Fibroblast of lung (primary cell): ENCODE results near the gene ACO1. TPM values are rescaled to one million over a fixed set of nuclear protein-coding genes. Genes with fewer than 3 reads are reported as not detected.
A peak's percentile ranks its signal among the peaks of the same experiment; 100 is the strongest.
"Not testable (repeated sequence)": the region's sequence is repeated elsewhere in the genome, so short reads cannot be mapped to it uniquely, and the experiment has no call there.

Source experiments
- DNase-seq, 2 donors: peaks; one replicate each; pipeline versions ENCODE4 v3.0.0 to v3.0.0-alpha.2; 2010; ENCODE audit warnings: low read depth in 2 of 2
- H2AFZ ChIP-seq: 2 replicates; pipeline ENCODE4 v1.5.1; 2012; ENCODE audit warnings: low read length, control low read depth, inconsistent platforms
- H3K27ac ChIP-seq: 2 replicates; pipeline ENCODE4 v1.5.1; 2011; ENCODE audit warnings: low read length, control low read depth; ENCODE audit not compliant: insufficient read depth
- H3K27me3 ChIP-seq: 2 replicates; pipeline ENCODE4 v1.5.1; 2011; ENCODE audit warnings: mild to moderate bottlenecking, low read length; ENCODE audit not compliant: control insufficient read depth, insufficient read depth
- H3K36me3 ChIP-seq: 2 replicates; pipeline ENCODE4 v1.5.1; 2011; ENCODE audit warnings: low read length; ENCODE audit not compliant: control insufficient read depth, insufficient read depth
- H3K4me1 ChIP-seq: 2 replicates; pipeline ENCODE4 v1.5.1; 2011; ENCODE audit warnings: low read length; ENCODE audit not compliant: control insufficient read depth, insufficient read depth; ENCODE audit errors: extremely low read depth
- H3K4me2 ChIP-seq: 2 replicates; pipeline ENCODE4 v1.5.1; 2011; ENCODE audit warnings: low read length, control low read depth; ENCODE audit not compliant: insufficient read depth; ENCODE audit errors: extremely low read depth
- H3K4me3 ChIP-seq, 4 experiments: fragments of 200-600 bp in 1 of 4; sonication (generic) in 1 of 4; replicated peaks in 1 of 4; 2 replicates each; pipeline ENCODE4 v1.5.1; 2011 to 2016; ENCODE audit warnings: low read length in 4 of 4, low read depth in 3 of 4, mild to moderate bottlenecking in 3 of 4, control low read depth in 2 of 4, inconsistent platforms in 1 of 4, mixed read lengths in 1 of 4; ENCODE audit not compliant: insufficient read depth in 1 of 4; ENCODE audit errors: control extremely low read depth in 1 of 4
- H3K79me2 ChIP-seq: 2 replicates; pipeline ENCODE4 v1.5.1; 2012; ENCODE audit warnings: mild to moderate bottlenecking, low read length, inconsistent platforms; ENCODE audit not compliant: control insufficient read depth, insufficient read depth
- H3K9ac ChIP-seq: 2 replicates; pipeline ENCODE4 v1.5.1; 2011; ENCODE audit warnings: mild to moderate bottlenecking, low read length, control low read depth; ENCODE audit not compliant: insufficient read depth
- H3K9me3 ChIP-seq: 2 replicates; pipeline ENCODE4 v1.5.1; 2012; ENCODE audit warnings: low read depth, low read length; ENCODE audit not compliant: control insufficient read depth, insufficient read depth
- H4K20me1 ChIP-seq: 2 replicates; pipeline ENCODE4 v1.5.1; 2011; ENCODE audit warnings: low read length; ENCODE audit not compliant: control insufficient read depth, insufficient read depth; ENCODE audit errors: extremely low read depth
- CTCF ChIP-seq, 2 donors: IDR thresholded peaks in 1 of 2; conservative IDR thresholded peaks in 1 of 2; 1 replicate in 1 of 2; 2 replicates in 1 of 2; pipeline ENCODE4 v1.5.1; 2011 to 2012; ENCODE audit warnings: low read length in 2 of 2, control low read depth in 1 of 2, inconsistent platforms in 1 of 2, low read depth in 1 of 2, mild to moderate bottlenecking in 1 of 2
- EZH2 ChIP-seq: IDR thresholded peaks from 2 replicates; pipeline ENCODE4 v1.5.1; 2012; ENCODE audit warnings: low read length, control low read depth, mild to moderate bottlenecking; ENCODE audit errors: missing control alignments
- polyA plus RNA-seq, 2 donors: library from polyadenylated mRNA; depleted of rRNA in 1 of 2; stranded (reverse) in 1 of 2; unstranded in 1 of 2; fragments of >200 nt; gene quantifications; 2 replicates each; pipeline ENCODE4 v1.2.1, GENCODE V29; 2011 to 2012; ENCODE audit warnings: missing spikeins in 1 of 2
- total RNA-seq: library from RNA; depleted of rRNA; stranded (reverse); fragments of >200 nt; gene quantifications from 2 replicates; pipeline ENCODE4 v1.2.1, GENCODE V29; 2014

The ACO1 gene
- total and polyA plus RNA-seq, 2 donors (not counting 1 experiment from before 2014, with no cell fraction given), result 77.8 to 158 TPM

- no peak overlapping the region for H2AFZ ChIP-seq
- TF ChIP-seq CTCF (conservative IDR thresholded peaks at IDR 0.05 in 1 of 2, IDR thresholded peaks at IDR 0.05 in 1 of 2; ENCODE audit: low read depth in 1 of 2, low read length in 2 of 2), result peak in 1 of 2 donors; percentile 6
- TF ChIP-seq EZH2, result no peak
- no peaks in the 10 kb centered on the region for H3K36me3 ChIP-seq
- H4K20me1 ChIP-seq, result no peaks in the 10 kb centered on the region
- H3K79me2 ChIP-seq, result no peaks in the 10 kb centered on the region
- no peak overlapping the region for H3K9ac ChIP-seq
- H3K9me3 ChIP-seq, result no peaks in the 10 kb centered on the region
- no peak overlapping the region for H3K27ac ChIP-seq
- H3K4me3 ChIP-seq, result no peak overlapping the region
- peak; percentile 17 to 34 for DNase-seq
- no peak overlapping the region for H3K4me2 ChIP-seq
- H3K27me3 ChIP-seq, result no peaks in the 10 kb centered on the region
- H3K4me1 ChIP-seq, result no peaks in the 10 kb centered on the region
Observed at GRCh38 chr9:32350682-32351081, 33.8 kb upstream of the ACO1 start.

- H3K79me2 ChIP-seq, result no peaks in the 10 kb centered on the region
- H3K27me3 ChIP-seq, result no peaks in the 10 kb centered on the region
- no peaks in the 10 kb centered on the region for H3K36me3 ChIP-seq
- H4K20me1 ChIP-seq, result no peaks in the 10 kb centered on the region
- peak in 1 of 2 donors; percentile 2 for DNase-seq
- H3K9me3 ChIP-seq, result no peaks in the 10 kb centered on the region
- no peak overlapping the region for H2AFZ ChIP-seq
- no peak for TF ChIP-seq CTCF (conservative IDR thresholded peaks at IDR 0.05 in 1 of 2, IDR thresholded peaks at IDR 0.05 in 1 of 2; ENCODE audit: low read depth in 1 of 2, low read length in 2 of 2)
- no peak for TF ChIP-seq EZH2
- no peaks in the 10 kb centered on the region for H3K4me1 ChIP-seq
- H3K4me3 ChIP-seq, result no peak overlapping the region
- no peak overlapping the region for H3K27ac ChIP-seq
- no peak overlapping the region for H3K9ac ChIP-seq
- no peak overlapping the region for H3K4me2 ChIP-seq
Observed at GRCh38 chr9:32351845-32352244, 32.6 kb upstream of the ACO1 start.

GRCh38 chr9:32353476-32353875, 31.0 kb upstream of the ACO1 start:
- H4K20me1 ChIP-seq, H2AFZ ChIP-seq, H3K9ac ChIP-seq, H3K4me1 ChIP-seq, H3K27me3 ChIP-seq, H3K79me2 ChIP-seq, H3K4me3 ChIP-seq, H3K36me3 ChIP-seq, DNase-seq, H3K4me2 ChIP-seq, H3K9me3 ChIP-seq, H3K27ac ChIP-seq: not testable (repeated sequence)
